HG03139 (cell line): ENCODE data around the gene DOCK10.

ENCODE experiments used
- ATAC-seq: cut with Tn5 transposase; IDR thresholded peaks from one replicate; pipeline ENCODE4 v1.9.1; 2021; ENCODE audit not compliant: unreplicated experiment

Gene DOCK10

DNA sequence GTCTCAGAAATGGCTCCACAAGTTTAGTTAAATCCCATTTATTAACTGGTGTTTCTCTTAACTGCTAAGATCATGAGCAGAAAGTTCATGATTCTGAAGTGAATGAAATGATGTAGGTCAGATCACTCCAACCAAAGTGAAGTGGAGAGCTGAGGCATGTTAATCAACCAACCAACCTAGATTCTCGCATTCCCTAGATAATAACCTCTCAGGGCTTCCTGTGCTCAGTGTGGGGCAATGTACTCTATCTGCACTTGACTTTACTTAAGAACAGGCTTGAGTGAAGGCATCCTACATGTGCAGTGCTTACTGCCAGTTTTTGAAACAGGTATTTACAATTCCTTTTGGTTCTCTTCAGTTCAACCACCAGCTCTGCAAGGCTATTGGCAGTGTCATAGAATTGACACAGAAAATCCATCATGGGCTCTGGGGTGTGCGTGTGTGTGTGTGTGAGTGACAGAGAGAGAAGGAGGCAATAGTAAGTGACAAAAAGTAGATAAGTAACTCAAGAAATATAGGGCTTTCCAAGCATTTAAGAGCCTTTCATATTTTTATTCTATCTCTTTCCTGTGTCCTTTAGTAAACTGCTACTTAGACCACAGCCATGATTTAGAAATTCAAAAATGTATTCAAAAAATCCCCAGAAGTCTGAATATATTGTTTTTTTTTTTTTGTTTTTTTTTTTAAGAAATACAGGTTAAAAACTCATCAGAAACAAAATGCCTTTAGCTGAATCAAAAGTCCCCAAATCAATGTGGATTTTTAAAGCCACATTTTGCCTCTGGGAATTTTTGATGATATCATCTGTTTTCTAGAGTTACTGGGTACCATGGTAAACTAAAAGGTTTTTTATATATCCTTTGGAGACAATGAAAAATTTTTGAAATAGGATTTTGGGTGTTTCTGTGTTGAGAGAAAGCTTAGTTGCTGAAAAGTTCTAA lies 28.6 kb downstream of the DOCK10 start:
- ATAC-seq, result no peak

DNA sequence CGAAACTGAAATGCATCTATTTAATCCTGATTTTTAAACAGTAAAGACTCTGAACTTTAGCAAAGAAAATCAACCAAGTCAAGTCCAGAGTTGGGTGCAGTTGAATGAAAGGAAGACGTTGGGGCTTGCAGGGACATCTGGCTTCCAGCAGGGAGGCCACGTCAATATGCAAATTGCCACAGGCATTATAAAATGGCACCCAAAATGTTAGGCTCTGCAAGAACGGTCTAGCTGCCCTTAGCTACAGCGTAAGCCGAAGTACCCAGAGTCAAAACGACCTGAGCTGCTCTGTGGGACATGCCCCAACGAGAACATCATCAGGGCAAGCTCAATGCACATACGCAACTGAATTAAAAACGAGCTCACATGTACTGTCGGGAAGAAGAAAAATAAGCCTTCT lies 30.7 kb downstream of the DOCK10 start:
- no peak for ATAC-seq

DNA sequence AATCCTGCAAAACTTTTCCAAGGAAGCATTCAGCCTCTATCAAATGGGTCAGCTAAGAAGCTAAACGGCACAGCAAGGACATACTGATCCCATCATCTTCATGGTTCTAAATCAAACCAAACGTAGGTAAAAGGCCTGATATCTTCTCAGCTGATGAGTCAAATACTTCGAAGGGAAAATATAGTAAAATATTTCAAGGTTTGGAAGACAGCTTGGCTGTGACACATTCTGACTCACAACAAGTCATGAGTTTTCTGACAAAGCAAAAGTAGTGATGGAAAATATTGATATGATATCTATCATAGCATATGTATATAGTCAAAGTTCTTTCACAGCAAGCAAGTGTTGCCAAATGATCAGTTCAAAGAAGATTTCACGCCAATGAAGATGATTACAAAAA lies 31.5 kb downstream of the DOCK10 start:
- ATAC-seq, result no peak

DNA sequence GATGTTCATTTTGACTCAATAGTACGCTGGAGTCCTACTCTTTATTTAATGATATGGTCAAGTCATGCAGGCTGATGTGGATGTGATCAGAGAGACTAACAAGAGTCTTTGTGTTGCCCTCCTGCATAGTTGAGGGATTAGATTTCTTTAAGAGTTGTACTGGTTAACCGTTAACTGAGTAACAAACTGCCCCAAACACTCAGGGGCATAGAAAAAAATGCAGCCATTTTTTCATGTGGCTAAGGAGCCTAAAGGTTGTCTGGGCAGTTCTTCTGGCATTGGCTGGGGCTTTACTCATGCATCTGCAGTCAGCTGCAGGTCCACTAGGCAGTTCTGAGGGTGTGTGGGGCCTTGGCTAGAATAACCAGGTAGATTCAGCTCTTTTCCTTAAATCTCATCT lies 32.5 kb downstream of the DOCK10 start:
- ATAC-seq, result no peak

- ATAC-seq, result no peak
Measured at GRCh38 chr2:225008935-225009334, 33.3 kb downstream of the DOCK10 start.

DNA sequence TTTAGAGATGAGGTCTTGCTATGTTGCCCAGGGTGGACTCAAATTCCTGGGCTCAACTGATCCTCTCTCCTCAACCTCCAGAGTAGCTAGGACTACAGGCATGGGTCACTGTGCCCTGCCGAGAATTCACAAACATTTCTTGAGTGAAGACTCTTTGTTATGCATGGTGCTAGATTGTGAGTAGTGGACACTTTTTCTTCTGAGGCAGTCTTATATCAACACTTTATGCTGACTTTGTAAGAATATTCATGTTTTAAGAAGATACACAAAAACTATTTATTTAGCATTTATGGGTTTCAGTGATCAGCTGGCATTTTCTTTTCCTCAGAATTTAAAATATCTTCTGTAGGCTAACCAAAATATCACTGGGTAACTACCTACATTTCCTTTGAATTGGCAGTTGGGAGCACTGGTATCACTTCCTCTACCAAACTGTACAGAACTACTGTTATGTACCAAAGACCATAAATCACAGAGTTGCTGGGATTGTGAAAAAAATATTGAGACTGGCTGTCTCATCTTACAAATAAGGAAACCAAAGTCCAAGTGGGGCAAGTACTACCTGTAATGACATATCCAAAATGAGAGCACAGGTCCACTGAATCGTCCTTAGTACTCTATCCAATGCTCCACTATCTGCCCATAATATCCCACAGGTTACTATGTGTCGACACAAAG lies 34.0 kb downstream of the DOCK10 start:
- peak; percentile 61 for ATAC-seq

DNA sequence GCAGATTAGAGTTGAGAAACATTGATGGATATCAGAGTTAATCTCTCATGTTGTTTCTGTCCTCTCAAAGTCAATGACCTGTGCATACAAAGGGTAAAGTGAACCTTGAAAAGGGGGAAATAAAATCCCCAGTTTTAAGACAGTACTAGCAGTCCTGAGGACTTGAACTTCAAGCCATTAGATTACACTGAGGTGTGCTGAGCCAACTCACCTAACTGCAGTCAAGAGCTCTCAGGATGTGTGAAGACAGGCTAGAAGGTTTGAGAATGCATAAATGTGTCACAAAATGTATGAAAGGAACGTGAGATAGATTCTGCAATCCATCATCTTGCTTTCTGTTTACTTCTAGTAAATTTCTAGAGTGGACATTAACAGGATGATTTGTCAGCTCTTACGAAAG lies 35.5 kb downstream of the DOCK10 start:
- ATAC-seq, result no peak

- no peak for ATAC-seq
Measured at GRCh38 chr2:225004597-225004996, 37.7 kb downstream of the DOCK10 start.

GRCh38 chr2:225002656-225003045 lies 39.6 kb downstream of the DOCK10 start:
- peak; percentile 82 for ATAC-seq

DNA sequence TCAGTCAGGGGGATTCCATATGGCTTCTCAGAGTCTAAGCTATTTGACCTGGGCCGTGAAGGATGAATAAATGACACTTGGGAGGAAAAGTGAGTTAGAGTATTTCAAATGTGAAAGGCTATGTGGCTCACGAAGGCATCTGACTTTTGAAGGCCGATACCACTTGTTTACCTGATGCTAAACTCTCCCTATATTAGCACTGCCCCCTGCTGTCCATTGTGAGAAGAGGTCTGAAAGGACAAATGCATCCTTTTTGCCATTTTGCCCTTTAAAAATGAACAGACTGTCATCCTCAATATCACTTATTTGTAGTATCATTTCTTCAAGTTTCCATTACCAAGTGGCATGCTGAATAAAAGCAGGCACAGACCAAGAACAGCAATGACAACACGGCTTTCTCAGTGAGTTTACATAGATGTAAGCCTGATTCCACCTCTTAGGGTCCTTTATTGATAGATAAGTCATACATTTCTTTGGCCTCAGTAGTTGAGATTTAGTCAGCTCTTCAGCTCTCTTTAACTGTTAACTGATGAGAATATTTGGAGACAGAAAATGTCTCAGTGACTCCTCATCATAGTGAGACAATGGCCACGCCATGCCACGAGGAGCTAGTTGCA lies 40.1 kb downstream of the DOCK10 start:
- peak; percentile 52 for ATAC-seq

DNA sequence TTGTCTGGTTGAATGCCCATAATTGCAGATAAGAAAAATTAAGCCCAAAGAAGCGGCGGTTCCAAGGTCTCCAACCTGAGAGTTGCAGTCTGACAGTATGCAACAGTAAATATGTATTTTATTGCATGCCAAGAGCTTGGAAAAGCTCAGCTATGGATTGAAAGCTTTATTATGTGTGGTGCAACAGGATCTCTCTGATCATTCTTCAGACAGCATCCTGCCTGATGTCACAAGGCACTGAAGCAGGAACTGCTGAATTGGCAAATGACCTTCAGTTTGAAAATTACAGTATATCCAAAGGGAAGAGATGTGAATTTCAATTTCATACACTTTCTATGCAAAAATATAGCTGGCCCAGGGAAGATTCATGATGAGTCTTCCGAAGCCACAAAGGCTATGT lies 42.5 kb downstream of the DOCK10 start:
- ATAC-seq, result no peak

- ATAC-seq, result no peak
Measured at GRCh38 chr2:224999321-224999720, 42.9 kb downstream of the DOCK10 start.

- ATAC-seq, result no peak
Measured at GRCh38 chr2:224997802-224998201, 44.5 kb downstream of the DOCK10 start.

- ATAC-seq, result no peak
Measured at GRCh38 chr2:224995419-224995818, 46.8 kb downstream of the DOCK10 start.

DNA sequence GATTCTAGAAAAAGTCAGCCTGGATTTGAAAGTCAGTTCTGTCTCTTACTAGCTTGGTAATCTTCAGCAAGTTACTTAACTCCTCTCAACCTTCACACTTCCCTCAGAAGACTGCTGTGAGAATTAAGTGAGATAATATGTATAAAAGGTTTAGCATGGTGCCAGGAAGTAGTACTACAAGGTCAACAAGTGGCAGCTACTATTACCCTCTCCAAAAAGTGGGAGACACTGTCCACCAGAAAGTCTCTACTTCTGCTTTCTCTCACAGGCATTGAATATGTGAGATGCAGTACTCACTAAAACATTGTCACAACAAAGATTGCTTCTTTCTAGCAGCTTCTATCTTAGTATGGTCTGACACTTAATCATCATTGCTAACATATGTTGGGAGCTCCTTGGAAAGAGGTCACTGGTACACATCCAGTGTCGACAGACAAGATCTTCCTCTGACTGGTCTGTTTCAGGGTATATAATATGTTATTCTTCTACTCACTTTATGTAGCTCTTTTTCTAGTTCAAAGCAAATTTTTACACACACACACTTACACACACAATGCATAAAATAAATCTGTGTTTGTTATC lies 47.9 kb downstream of the DOCK10 start:
- ATAC-seq, result no peak

- ATAC-seq, result no peak
Measured at GRCh38 chr2:224990710-224991109, 51.6 kb downstream of the DOCK10 start.

- no peak for ATAC-seq
Measured at GRCh38 chr2:224987733-224988132, 54.5 kb downstream of the DOCK10 start.

DNA sequence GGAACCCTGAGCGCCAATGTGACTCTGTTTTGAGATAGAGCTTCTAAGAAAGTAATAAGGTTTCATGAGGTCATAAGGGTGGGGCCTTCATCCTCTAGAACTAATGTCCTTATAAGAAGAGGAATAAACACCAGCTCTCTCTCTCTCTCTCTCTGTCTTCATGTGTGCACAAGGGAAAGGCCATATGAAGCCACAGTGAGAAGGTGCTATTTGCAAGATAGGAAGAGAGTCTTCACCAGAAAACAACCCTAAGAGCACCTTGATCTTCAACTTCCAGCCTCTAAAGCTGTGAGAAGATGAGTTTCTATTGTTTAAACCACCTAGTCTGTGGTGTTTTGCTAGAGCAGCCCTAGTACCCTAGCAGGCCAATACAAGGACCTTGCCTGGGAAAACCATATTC lies 55.8 kb downstream of the DOCK10 start:
- no peak for ATAC-seq

- no peak for ATAC-seq
Measured at GRCh38 chr2:224984637-224985036, 57.6 kb downstream of the DOCK10 start.

DNA sequence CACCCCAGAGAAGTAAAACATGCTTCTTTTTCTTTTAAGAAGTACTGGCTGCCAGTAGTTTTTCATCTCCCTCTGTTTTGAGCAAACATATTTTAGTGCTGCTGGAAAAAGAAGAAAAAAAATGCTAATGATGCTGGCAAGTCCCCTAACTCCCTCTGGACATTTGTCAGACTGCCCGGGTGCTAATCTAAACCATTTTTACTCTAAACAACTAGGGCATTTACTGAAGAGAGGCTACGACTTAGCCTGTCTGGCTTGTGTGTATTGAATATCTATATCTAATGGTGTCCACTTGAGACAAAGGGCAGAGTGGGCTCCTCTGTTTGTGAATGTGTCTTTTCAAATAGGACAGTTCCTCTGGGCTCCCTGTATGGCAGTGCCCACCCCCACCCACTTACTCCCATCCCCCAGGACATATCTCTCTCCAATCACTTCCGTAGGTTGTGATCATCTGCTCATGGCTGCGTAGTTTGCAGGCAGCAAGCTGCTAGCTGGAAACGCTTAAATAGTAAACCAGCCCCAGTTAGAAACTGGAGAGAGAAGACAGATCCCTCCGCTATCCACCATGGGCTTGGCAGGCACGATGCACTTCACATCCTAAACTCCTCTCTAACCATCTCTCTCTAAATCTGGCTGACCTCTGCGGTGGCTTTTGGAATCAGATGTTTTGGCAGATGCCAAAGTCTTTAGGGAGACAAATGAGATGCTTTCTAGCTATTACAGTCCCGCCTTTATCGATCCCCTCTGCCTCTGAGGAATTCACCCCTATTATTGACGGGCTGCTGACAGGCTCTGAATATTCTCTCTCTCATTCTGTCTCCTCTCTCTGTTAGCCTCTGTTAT lies 58.3 kb downstream of the DOCK10 start:
- no peak for ATAC-seq
